ENCODE results near the gene CHKA.

The CHKA gene

DNA sequence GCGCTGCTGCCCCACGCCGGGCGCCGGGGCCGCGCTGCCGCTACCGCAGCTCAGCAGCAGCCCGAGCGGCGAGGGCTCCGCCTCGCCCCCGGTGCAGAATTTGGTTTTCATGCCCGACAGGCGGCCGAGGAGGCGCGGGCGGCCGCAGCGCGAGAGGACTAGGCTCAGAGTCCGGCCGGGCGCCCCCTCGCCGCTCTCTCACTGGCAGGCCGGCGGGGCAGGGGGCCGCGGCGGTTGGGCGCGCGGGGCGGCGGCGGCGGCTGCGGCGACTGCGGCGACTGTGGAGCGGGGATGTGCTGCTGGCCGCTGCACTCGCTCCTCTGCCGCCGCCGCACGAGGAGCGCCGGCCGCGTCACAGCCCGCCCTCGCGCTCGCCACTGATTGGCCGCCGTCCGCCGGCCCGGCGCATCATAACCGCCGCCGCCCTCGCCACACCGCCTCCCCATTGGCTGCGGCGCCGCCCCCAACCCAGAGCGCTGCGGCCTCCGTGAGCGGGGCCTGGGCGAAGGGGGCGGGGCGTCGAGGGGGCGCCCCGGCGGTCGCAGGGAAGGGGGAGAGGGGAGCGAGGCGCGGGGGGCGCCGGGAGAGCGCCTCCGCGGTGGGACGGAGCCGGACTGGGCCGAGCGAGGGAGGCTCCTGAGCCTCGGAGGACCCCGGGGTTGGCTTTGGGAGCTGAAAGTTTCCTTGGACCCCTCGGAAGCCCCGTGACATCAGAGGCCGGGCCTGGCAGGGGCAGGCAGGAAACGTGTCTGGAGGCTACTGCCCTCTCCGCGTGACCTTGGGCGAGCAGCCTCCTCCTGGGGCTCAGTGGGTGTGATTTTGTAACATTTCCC, at the start of gene CHKA:
TSS of gene CHKA (minus strand) at position 322 of the 833 bp plus-strand sequence. CDS start at position 111, 211 bp downstream.
- Histone ChIP-seq H3K27me3 (ENCODE audit: insufficient read depth, insufficient read length) (no peaks in the 10 kb centered on the region), H3K4me1 (ENCODE audit: insufficient read depth, insufficient read length) (peaks cover 13% of the 10 kb centered on the region), H3K9ac (ENCODE audit: insufficient read length, low read depth) (peak within 1 kb of the TSS; percentile 89), H3K9me3 (ENCODE audit: insufficient read depth, low read length) (no peaks in the 10 kb centered on the region), H3K36me3 (ENCODE audit: insufficient read depth, insufficient read length, low read length) (peaks cover 9% of the 10 kb centered on the region), H3K4me3 (ENCODE audit: insufficient read length, low read depth) (peak within 1 kb of the TSS; percentile 80)
- TF ChIP-seq ZNF274 (IDR thresholded peaks at IDR 0.05; ENCODE audit: low read depth, low read length) (no peak), YY1 (IDR thresholded peaks at IDR 0.05; ENCODE audit: insufficient read depth, insufficient read length) (no peak), SUZ12 (IDR thresholded peaks at IDR 0.05; ENCODE audit: extremely low read depth, insufficient read depth, insufficient read length) (no peak)
- DNase-seq (ENCODE audit: low read depth, low spot score) = peak; percentile 89

DNA sequence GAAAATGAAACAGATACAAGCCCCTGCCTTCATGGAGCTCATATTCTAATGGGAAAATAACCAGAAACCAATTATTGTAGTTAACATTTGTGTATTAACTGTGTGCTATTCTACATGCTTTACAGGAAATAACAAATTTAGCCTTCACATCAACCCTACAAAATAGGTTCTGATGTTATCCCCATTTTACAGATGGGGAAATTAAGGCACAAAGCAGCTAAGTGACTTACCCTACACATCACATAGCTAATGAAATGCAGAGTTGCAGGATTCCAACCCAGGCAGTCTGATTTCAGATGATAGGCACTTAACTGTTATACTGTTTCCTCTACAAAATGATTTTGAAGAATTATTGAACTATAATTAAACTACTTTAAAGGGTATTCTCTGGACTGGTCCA, 48.3 kb upstream of the CHKA start:
- no peak for DNase-seq (ENCODE audit: low read depth, low spot score)
- Histone ChIP-seq H3K36me3 (ENCODE audit: insufficient read depth, insufficient read length, low read length) (peaks cover 96% of the 10 kb centered on the region), H3K9me3 (ENCODE audit: insufficient read depth, low read length) (no peaks in the 10 kb centered on the region), H3K27me3 (ENCODE audit: insufficient read depth, insufficient read length) (no peaks in the 10 kb centered on the region), H3K4me1 (ENCODE audit: insufficient read depth, insufficient read length) (no peaks in the 10 kb centered on the region), H3K4me3 (ENCODE audit: insufficient read length, low read depth) (no peak overlapping the region), H3K9ac (ENCODE audit: insufficient read length, low read depth) (no peak overlapping the region)
- TF ChIP-seq ZNF274 (IDR thresholded peaks at IDR 0.05; ENCODE audit: low read depth, low read length) (no peak), YY1 (IDR thresholded peaks at IDR 0.05; ENCODE audit: insufficient read depth, insufficient read length) (no peak), SUZ12 (IDR thresholded peaks at IDR 0.05; ENCODE audit: extremely low read depth, insufficient read depth, insufficient read length) (no peak)

DNA sequence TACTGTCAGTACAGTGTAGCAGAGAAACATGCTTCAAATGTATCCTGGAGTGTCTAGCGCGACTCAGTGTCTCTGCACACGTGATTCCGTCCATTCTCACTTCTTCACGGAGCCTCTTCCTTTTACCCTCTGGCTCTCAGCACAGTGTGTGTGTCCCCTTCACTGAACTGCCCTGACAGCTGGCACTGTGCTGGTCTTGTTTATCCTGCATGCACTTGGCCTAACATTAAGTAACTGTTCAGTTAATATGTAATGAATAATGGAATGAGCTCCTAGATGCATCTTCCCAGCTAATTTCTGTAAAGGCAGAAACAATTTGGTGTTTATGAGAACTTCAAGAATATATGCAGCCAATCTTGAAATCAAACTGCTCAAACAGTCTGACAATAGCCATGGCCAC, 47.5 kb upstream of the CHKA start:
- Histone ChIP-seq H3K9ac (ENCODE audit: insufficient read length, low read depth) (no peak overlapping the region), H3K9me3 (ENCODE audit: insufficient read depth, low read length) (no peaks in the 10 kb centered on the region), H3K27me3 (ENCODE audit: insufficient read depth, insufficient read length) (no peaks in the 10 kb centered on the region), H3K4me3 (ENCODE audit: insufficient read length, low read depth) (no peak overlapping the region), H3K36me3 (ENCODE audit: insufficient read depth, insufficient read length, low read length) (peaks cover 96% of the 10 kb centered on the region), H3K4me1 (ENCODE audit: insufficient read depth, insufficient read length) (no peaks in the 10 kb centered on the region)
- no peak for DNase-seq (ENCODE audit: low read depth, low spot score)
- TF ChIP-seq ZNF274 (IDR thresholded peaks at IDR 0.05; ENCODE audit: low read depth, low read length) (no peak), YY1 (IDR thresholded peaks at IDR 0.05; ENCODE audit: insufficient read depth, insufficient read length) (no peak), SUZ12 (IDR thresholded peaks at IDR 0.05; ENCODE audit: extremely low read depth, insufficient read depth, insufficient read length) (no peak)

- H3K4me1 ChIP-seq (ENCODE audit: insufficient read depth, insufficient read length) = no peaks in the 10 kb centered on the region
- TF ChIP-seq ZNF274 (IDR thresholded peaks at IDR 0.05; ENCODE audit: low read depth, low read length) (no peak), SUZ12 (IDR thresholded peaks at IDR 0.05; ENCODE audit: extremely low read depth, insufficient read depth, insufficient read length) (no peak), YY1 (IDR thresholded peaks at IDR 0.05; ENCODE audit: insufficient read depth, insufficient read length) (no peak)
- no peak overlapping the region for H3K4me3 ChIP-seq (ENCODE audit: insufficient read length, low read depth)
- peaks cover 94% of the 10 kb centered on the region for H3K36me3 ChIP-seq (ENCODE audit: insufficient read depth, insufficient read length, low read length)
- no peaks in the 10 kb centered on the region for H3K9me3 ChIP-seq (ENCODE audit: insufficient read depth, low read length)
- DNase-seq (ENCODE audit: low read depth, low spot score) = no peak
- H3K9ac ChIP-seq (ENCODE audit: insufficient read length, low read depth) = no peak overlapping the region
- no peaks in the 10 kb centered on the region for H3K27me3 ChIP-seq (ENCODE audit: insufficient read depth, insufficient read length)
Measured at GRCh38 chr11:68167474-68167873, 46.3 kb upstream of the CHKA start.

DNA sequence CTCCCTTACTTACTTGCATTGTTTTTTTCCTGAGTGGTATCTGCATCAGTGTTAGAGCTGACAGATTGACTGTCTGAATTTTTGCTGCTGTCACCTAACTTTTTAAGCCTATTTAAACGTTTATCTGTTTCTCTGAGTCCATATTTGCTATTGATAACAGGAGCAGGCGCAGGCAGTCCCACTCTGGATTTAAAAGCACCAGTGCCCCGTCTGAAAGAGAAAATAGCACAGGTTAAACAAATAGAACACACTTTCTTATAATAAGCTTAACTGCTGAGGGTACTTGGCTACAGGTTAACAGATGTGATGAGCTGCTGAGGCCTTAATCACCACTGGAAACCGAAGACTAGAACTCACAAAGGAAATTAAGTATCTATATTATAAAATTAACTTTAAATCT, 45.8 kb upstream of the CHKA start:
- H3K4me1 ChIP-seq (ENCODE audit: insufficient read depth, insufficient read length) = no peaks in the 10 kb centered on the region
- no peaks in the 10 kb centered on the region for H3K9me3 ChIP-seq (ENCODE audit: insufficient read depth, low read length)
- no peak for TF ChIP-seq SUZ12 (IDR thresholded peaks at IDR 0.05; ENCODE audit: extremely low read depth, insufficient read depth, insufficient read length)
- TF ChIP-seq ZNF274 (IDR thresholded peaks at IDR 0.05; ENCODE audit: low read depth, low read length) = no peak
- no peak for TF ChIP-seq YY1 (IDR thresholded peaks at IDR 0.05; ENCODE audit: insufficient read depth, insufficient read length)
- H3K27me3 ChIP-seq (ENCODE audit: insufficient read depth, insufficient read length) = no peaks in the 10 kb centered on the region
- no peak for DNase-seq (ENCODE audit: low read depth, low spot score)
- H3K36me3 ChIP-seq (ENCODE audit: insufficient read depth, insufficient read length, low read length) = peaks cover 90% of the 10 kb centered on the region
- H3K9ac ChIP-seq (ENCODE audit: insufficient read length, low read depth) = no peak overlapping the region
- no peak overlapping the region for H3K4me3 ChIP-seq (ENCODE audit: insufficient read length, low read depth)

DNA sequence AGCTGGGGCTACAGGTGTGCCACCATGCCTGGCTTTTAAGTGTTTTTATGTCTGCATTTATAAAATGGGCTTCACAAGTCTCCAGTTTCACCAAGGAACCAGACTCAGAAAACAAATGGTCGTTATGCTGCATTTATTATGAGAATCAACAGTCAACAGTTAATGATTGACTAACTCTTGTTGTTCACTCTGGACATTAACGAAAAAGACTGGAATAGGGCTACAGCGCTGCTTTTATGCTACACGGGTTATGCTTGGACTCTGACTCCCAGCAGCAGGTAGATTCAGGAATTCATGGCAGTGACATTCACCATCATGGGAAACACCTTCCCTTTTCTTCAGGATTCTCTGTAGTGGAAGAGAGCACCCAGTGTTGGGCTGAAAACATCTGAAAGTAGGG, 44.4 kb upstream of the CHKA start:
- no peaks in the 10 kb centered on the region for H3K9me3 ChIP-seq (ENCODE audit: insufficient read depth, low read length)
- no peak overlapping the region for H3K9ac ChIP-seq (ENCODE audit: insufficient read length, low read depth)
- peaks cover 85% of the 10 kb centered on the region for H3K36me3 ChIP-seq (ENCODE audit: insufficient read depth, insufficient read length, low read length)
- H3K27me3 ChIP-seq (ENCODE audit: insufficient read depth, insufficient read length) = no peaks in the 10 kb centered on the region
- TF ChIP-seq SUZ12 (IDR thresholded peaks at IDR 0.05; ENCODE audit: extremely low read depth, insufficient read depth, insufficient read length) = no peak
- TF ChIP-seq YY1 (IDR thresholded peaks at IDR 0.05; ENCODE audit: insufficient read depth, insufficient read length) = no peak
- no peak for TF ChIP-seq ZNF274 (IDR thresholded peaks at IDR 0.05; ENCODE audit: low read depth, low read length)
- no peaks in the 10 kb centered on the region for H3K4me1 ChIP-seq (ENCODE audit: insufficient read depth, insufficient read length)
- DNase-seq (ENCODE audit: low read depth, low spot score) = no peak
- no peak overlapping the region for H3K4me3 ChIP-seq (ENCODE audit: insufficient read length, low read depth)

DNA sequence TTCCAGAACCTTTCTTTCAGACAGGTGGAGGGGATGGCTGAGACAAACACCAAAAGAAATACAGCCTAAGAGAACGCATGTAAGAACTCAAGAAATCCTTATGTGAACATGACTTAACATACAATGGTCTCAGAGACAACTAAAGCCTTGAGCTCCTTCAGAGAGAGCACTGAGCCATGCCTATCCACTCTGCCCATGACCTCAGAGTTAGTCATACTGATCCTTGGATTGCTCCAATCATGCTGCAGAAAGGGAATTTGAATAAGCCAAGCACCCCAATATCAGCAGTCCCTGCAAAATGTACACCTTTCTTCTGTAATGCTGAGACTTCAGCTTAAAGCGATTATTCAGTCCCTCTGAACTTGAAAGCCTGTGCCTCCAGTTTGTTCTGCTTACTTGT, 43.2 kb upstream of the CHKA start:
- H3K27me3 ChIP-seq (ENCODE audit: insufficient read depth, insufficient read length) = no peaks in the 10 kb centered on the region
- no peak for DNase-seq (ENCODE audit: low read depth, low spot score)
- H3K36me3 ChIP-seq (ENCODE audit: insufficient read depth, insufficient read length, low read length) = peaks cover 74% of the 10 kb centered on the region
- no peaks in the 10 kb centered on the region for H3K9me3 ChIP-seq (ENCODE audit: insufficient read depth, low read length)
- TF ChIP-seq YY1 (IDR thresholded peaks at IDR 0.05; ENCODE audit: insufficient read depth, insufficient read length) = no peak
- no peak for TF ChIP-seq ZNF274 (IDR thresholded peaks at IDR 0.05; ENCODE audit: low read depth, low read length)
- TF ChIP-seq SUZ12 (IDR thresholded peaks at IDR 0.05; ENCODE audit: extremely low read depth, insufficient read depth, insufficient read length) = no peak
- no peak overlapping the region for H3K9ac ChIP-seq (ENCODE audit: insufficient read length, low read depth)
- no peak overlapping the region for H3K4me3 ChIP-seq (ENCODE audit: insufficient read length, low read depth)
- no peaks in the 10 kb centered on the region for H3K4me1 ChIP-seq (ENCODE audit: insufficient read depth, insufficient read length)
